Pancreas (tissue), 10 donors: ENCODE results near the gene INSR. TPM values are rescaled to one million over a fixed set of nuclear protein-coding genes. Genes with fewer than 3 reads are reported as not detected.

Experiments used
- ATAC-seq, 4 donors: fragments of 200-7000 bp; cut with Tn5 transposase; one replicate each; pipeline versions ENCODE4 v1.8.0 to v1.9.1; 2020; ENCODE audit warnings: mild to moderate bottlenecking in 4 of 4, moderate library complexity in 4 of 4
- DNase-seq, 6 donors: peaks; one replicate each; pipeline ENCODE4 v3.0.0-alpha.2; 2020
- FAIRE-seq: peaks from 2 replicates; lab custom pipeline; 2012; peaks lifted over from hg19 to GRCh38; lab: Jason Lieb, UNC
- H3K27ac ChIP-seq, 4 donors: fragments of 200-600 bp; sonication (generic); 1 replicate in 3 of 4; 2 replicates in 1 of 4; pipeline versions ENCODE4 v1.5.0 to v1.8.0; 2020
- H3K27me3 ChIP-seq, 4 donors: fragments of 200-600 bp; one replicate each; pipeline ENCODE4 v1.8.0; 2021
- H3K36me3 ChIP-seq, 3 donors: fragments of 200-600 bp; sonication (generic) in 1 of 3; one replicate each; pipeline versions ENCODE4 v1.5.0 to v1.8.0; 2020 to 2021
- H3K4me1 ChIP-seq, 3 donors: fragments of 200-600 bp; one replicate each; pipeline ENCODE4 v1.8.0; 2021
- H3K4me3 ChIP-seq, 4 donors: fragments of 200-600 bp; sonication (generic) in 2 of 4; one replicate each; pipeline versions ENCODE4 v1.5.0 to v1.8.0; 2020 to 2021
- H3K9me3 ChIP-seq, 4 donors: fragments of 200-600 bp; one replicate each; pipeline ENCODE4 v1.8.0; 2021
- WGBS, 2 donors: extraction: QIAGEN DNeasy Blood & Tissue Kit; methylation state at CpG; one replicate each; pipeline ENCODE4 v1.1.7; 2013; 5-methylcytosine and 5-hydroxymethylcytosine counted together
- intact Hi-C, 3 donors: fragments of 100-400 bp; cut with DNase I; formaldehyde crosslinking; loops; one replicate each; pipeline versions ENCODE4 v1.11.1 to v1.14.2; 2022
- polyA plus RNA-seq, 2 donors: library from polyadenylated mRNA; stranded (reverse); fragments of 200-250 nt; gene quantifications; one replicate each; pipeline ENCODE4 v1.2.3, GENCODE V29; 2013
- total RNA-seq, 6 donors: library from RNA; stranded (reverse); fragmentation: NEBNext Ultra II Directional in 4 of 6; extraction: Animal tissue kit (Norgen Biotek cat#: 25700) in 4 of 6; gene quantifications; one replicate each; pipeline versions ENCODE4 v1.2.1 to v1.2.4, GENCODE V29; 2021 to 2023
- TF ChIP-seq, protein P1 (sequence below), 4 donors: fragments of 200-600 bp; sonication (generic) in 3 of 4; IDR thresholded peaks; one replicate each; pipeline versions ENCODE4 v1.5.0 to v1.8.0; 2021; ENCODE audit warnings: antibody characterized with exemption in 4 of 4
- donor health status: healthy with polysubstance abuse.
- donor health status: DM: no; HTN: no; CAD: no; lungs with moderate emphysema.
- donor health status: DM: no; HTN: no; CAD: no.
- donor health status: control.
- donor health status: control.
- donor health status: Bipolar disorder and iron deficiency.
- donor health status: DM: yes; HTN: yes; CAD: no.
- donor health status: DM: no; HTN: no; CAD: no.
- donor health status: DM: no; HTN: no; CAD: no.
- donor health status: DM: yes; HTN: yes; CAD: no.

The INSR gene
- total and polyA plus RNA-seq, 8 donors: 45.1 to 205 (median 120) TPM

DNA sequence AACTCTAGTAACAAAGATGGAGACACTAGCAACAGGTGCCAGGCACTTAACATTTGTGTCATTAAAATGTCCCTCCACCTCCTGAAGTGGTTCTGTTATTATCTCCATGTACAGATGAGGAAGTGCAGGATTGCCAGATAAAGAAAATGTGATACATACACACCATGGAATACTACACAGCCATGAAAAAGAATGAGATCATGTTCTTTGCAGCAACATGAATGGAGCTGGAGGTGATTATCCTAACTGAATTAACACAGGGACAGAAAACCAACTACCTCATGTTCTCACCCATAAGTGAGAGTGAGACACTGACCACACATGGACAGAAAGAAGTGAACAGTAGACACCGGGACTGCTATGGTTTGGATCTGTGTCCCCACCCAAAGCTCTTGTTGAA, 164.2 kb downstream of the INSR start:
- Histone ChIP-seq H3K27me3 (no peaks in the 10 kb centered on the region), H3K4me3 (no peak overlapping the region), H3K4me1 (peaks cover 0 to 7% (median 0%) of the 10 kb centered on the region in 3 donors), H3K27ac (no peak overlapping the region), H3K9me3 (no peaks in the 10 kb centered on the region), H3K36me3 (peaks cover 10 to 79% (median 55%) of the 10 kb centered on the region in 3 donors)
- TF ChIP-seq, protein P1, sequence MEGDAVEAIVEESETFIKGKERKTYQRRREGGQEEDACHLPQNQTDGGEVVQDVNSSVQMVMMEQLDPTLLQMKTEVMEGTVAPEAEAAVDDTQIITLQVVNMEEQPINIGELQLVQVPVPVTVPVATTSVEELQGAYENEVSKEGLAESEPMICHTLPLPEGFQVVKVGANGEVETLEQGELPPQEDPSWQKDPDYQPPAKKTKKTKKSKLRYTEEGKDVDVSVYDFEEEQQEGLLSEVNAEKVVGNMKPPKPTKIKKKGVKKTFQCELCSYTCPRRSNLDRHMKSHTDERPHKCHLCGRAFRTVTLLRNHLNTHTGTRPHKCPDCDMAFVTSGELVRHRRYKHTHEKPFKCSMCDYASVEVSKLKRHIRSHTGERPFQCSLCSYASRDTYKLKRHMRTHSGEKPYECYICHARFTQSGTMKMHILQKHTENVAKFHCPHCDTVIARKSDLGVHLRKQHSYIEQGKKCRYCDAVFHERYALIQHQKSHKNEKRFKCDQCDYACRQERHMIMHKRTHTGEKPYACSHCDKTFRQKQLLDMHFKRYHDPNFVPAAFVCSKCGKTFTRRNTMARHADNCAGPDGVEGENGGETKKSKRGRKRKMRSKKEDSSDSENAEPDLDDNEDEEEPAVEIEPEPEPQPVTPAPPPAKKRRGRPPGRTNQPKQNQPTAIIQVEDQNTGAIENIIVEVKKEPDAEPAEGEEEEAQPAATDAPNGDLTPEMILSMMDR (IDR thresholded peaks at IDR 0.05): no peak
- intact Hi-C loops: no loop called here
- FAIRE-seq (no peak), DNase-seq (no peak), ATAC-seq (no peak)
- 95 to 100% methylated on average over 1 of the region's 1 CpG for WGBS, 2 donors

GRCh38 chr19:7126132-7126531, 168.1 kb downstream of the INSR start:
- WGBS, 2 donors: 97 to 100% methylated on average over 3 of the region's 3 CpGs
- no peak for FAIRE-seq
- intact Hi-C loops: no loop called here

GRCh38 chr19:7125221-7125620, 169.0 kb downstream of the INSR start:
- no peak for DNase-seq
- WGBS, 2 donors: 94 to 99% methylated on average over 16 of the region's 16 CpGs
- ATAC-seq: peak in 1 of 4 donors; percentile 14
- Histone ChIP-seq H3K36me3 (peaks cover 10 to 93% (median 65%) of the 10 kb centered on the region in 3 donors), H3K4me3 (no peak overlapping the region), H3K27ac (peak overlapping the region in 1 of 4 donors; percentile 46), H3K4me1 (no peaks in the 10 kb centered on the region), H3K9me3 (no peaks in the 10 kb centered on the region), H3K27me3 (no peaks in the 10 kb centered on the region)
- TF ChIP-seq, protein P1 (IDR thresholded peaks at IDR 0.05): no peak
- intact Hi-C loops: no loop called here
- FAIRE-seq: no peak

More at GRCh38 chr19:7126132-7126531, 168.1 kb downstream of the INSR start:
- H3K4me3 ChIP-seq: no peak overlapping the region
- DNase-seq: no peak
- ATAC-seq: no peak
- no peaks in the 10 kb centered on the region for H3K9me3 ChIP-seq
- H3K27ac ChIP-seq: no peak overlapping the region
- peaks cover 10 to 93% (median 66%) of the 10 kb centered on the region in 3 donors for H3K36me3 ChIP-seq
- H3K27me3 ChIP-seq: no peaks in the 10 kb centered on the region
- TF ChIP-seq, protein P1 (IDR thresholded peaks at IDR 0.05): no peak
- H3K4me1 ChIP-seq: no peaks in the 10 kb centered on the region

DNA sequence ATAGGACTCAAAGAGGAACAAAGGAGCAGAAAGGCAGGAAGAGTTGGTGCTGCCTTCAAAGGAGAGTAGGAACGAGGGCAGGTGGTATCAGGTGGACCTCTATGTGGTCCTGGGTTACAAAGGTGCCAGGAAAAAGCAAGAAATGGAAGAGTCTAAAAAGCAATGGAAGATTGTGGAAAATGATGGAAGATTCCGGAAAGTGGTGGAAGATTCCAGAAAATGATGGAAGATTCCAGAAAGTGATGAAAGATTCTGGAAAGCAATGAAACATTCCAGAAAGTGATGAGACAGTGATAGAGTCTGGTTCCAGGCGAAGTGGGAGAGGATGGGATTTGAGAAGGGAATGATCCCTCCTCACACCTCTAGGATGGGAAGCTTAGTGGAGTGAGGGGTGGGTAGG, 169.4 kb downstream of the INSR start:
- intact Hi-C loops: no loop called here
- WGBS, 2 donors: 63 to 69% methylated on average over 3 of the region's 3 CpGs
- Histone ChIP-seq H3K27me3 (no peaks in the 10 kb centered on the region), H3K9me3 (no peaks in the 10 kb centered on the region), H3K4me3 (no peak overlapping the region), H3K27ac (peak overlapping the region in 1 of 4 donors; percentile 46), H3K36me3 (peaks cover 10 to 93% (median 64%) of the 10 kb centered on the region in 3 donors), H3K4me1 (no peaks in the 10 kb centered on the region)
- no peak for DNase-seq
- peak in 1 of 4 donors; percentile 22 for ATAC-seq
- TF ChIP-seq, protein P1 (IDR thresholded peaks at IDR 0.05): no peak
- FAIRE-seq: no peak

DNA sequence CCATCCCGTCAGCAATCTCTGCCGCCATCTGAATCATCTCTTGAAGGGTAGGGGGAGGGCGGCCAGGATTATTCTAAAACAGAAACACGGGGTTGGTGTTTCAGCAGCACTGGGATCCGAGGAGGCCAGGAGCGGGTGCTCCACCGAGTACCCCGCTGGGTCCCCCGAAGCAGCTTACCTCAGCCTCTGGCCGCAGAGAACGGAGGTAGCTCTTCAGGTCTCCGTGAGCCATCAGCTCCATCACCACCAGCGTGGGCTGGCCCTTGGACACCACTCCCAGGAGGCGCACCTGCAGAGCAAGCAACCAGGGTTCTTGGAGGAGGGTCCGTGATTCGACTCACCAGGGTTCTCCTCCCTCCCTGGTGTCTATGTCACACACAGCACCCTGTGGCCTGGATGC, 171.5 kb downstream of the INSR start:
- peak in 1 of 4 donors; percentile 4 for ATAC-seq
- Histone ChIP-seq H3K4me3 (no peak overlapping the region), H3K36me3 (peaks cover 10 to 85% (median 55%) of the 10 kb centered on the region in 3 donors), H3K9me3 (no peaks in the 10 kb centered on the region), H3K4me1 (no peaks in the 10 kb centered on the region), H3K27ac (no peak overlapping the region), H3K27me3 (no peaks in the 10 kb centered on the region)
- TF ChIP-seq, protein P1 (IDR thresholded peaks at IDR 0.05): no peak
- no peak for FAIRE-seq
- intact Hi-C loops: no loop called here
- DNase-seq: no peak
- 95% methylated on average over 16 of the region's 16 CpGs for WGBS, 2 donors
